Measurements from ENCODE around the gene TENM4.

Gene TENM4

DNA sequence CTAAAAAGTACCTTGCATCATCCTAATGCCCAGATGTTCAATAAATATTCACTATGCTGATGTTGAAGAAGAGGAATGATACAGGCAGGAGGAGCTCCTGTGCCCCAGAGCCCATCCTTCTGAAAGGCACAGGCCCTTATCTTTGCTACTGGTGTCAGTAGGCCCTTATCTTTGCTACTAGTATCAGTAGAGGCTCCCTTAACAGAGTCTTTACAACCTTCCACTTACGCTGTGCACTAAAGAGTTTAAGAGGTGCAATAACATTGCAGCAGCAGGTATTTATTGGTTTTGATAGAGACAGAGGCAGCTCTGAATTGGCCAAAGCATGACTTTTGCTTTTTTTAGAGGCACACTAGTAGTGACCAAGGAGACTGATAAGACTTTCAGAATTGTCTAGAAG lies 174.4 kb downstream of the TENM4 start:
- no peaks in the 10 kb centered on the region for H3K36me3 ChIP-seq (ENCODE audit: control insufficient read depth, insufficient read depth, low read length)
- H3K4me1 ChIP-seq (ENCODE audit: control insufficient read depth, insufficient read depth, low read length) = no peaks in the 10 kb centered on the region
- no peaks in the 10 kb centered on the region for H3K27me3 ChIP-seq (ENCODE audit: control insufficient read depth, insufficient read depth, low read length)
- H3K9ac ChIP-seq (ENCODE audit: low read length) = no peak overlapping the region
- no peaks in the 10 kb centered on the region for H3K9me3 ChIP-seq (ENCODE audit: control insufficient read depth, low read length)
- no peak overlapping the region for H3K4me3 ChIP-seq (ENCODE audit: low read length)

DNA sequence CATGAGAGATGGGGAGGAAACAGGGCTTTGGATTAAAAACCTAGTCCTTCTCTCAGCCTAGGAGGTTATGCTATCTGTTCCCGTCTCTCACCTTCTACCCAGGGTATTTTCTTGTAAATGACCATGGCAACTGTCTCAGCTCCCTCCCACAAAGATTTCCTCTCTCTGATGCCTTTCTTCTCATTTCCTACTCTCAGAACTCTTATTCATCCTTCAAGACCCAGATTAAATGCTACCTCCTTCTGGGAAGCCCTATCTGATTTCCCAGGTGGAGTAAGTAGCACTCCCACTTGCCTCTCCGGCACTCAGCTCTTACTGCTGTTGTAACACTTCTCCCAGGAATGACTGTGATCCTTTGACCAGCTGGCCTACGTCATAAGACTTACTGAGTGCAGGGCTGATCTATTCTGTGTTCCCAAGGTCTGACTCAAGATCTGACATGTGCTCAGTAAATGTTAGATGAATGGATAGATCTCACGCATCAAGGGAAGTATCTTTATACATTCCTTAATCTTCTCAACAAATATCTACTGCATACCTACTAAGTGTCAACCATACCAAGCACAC lies 175.0 kb downstream of the TENM4 start:
- no peaks in the 10 kb centered on the region for H3K36me3 ChIP-seq (ENCODE audit: control insufficient read depth, insufficient read depth, low read length)
- no peaks in the 10 kb centered on the region for H3K27me3 ChIP-seq (ENCODE audit: control insufficient read depth, insufficient read depth, low read length)
- no peak overlapping the region for H3K4me3 ChIP-seq (ENCODE audit: low read length)
- no peaks in the 10 kb centered on the region for H3K9me3 ChIP-seq (ENCODE audit: control insufficient read depth, low read length)
- no peak overlapping the region for H3K9ac ChIP-seq (ENCODE audit: low read length)
- H3K4me1 ChIP-seq (ENCODE audit: control insufficient read depth, insufficient read depth, low read length) = no peaks in the 10 kb centered on the region

DNA sequence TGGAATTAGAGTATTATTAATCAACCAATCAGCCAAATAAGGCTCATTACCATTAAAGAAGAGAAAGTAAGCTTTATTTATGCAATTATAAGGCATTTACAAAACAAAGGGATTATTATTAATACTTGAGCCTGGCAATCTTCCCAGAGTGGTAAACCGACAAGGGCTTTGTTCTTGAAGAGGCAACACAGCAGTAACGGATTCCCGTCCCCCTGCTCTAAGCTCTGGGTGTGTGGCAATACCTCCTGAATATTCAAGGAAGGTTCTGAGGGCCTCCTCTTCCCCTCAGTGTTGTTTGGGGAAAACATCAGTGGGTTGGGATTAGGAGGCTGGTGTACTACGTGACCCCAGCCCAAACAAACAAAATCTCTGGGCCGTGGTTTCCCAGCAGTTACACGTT lies 176.5 kb downstream of the TENM4 start:
- Histone ChIP-seq H3K27me3 (ENCODE audit: control insufficient read depth, insufficient read depth, low read length) (no peaks in the 10 kb centered on the region), H3K36me3 (ENCODE audit: control insufficient read depth, insufficient read depth, low read length) (no peaks in the 10 kb centered on the region), H3K9ac (ENCODE audit: low read length) (no peak overlapping the region), H3K9me3 (ENCODE audit: control insufficient read depth, low read length) (no peaks in the 10 kb centered on the region), H3K4me3 (ENCODE audit: low read length) (no peak overlapping the region), H3K4me1 (ENCODE audit: control insufficient read depth, insufficient read depth, low read length) (no peaks in the 10 kb centered on the region)

DNA sequence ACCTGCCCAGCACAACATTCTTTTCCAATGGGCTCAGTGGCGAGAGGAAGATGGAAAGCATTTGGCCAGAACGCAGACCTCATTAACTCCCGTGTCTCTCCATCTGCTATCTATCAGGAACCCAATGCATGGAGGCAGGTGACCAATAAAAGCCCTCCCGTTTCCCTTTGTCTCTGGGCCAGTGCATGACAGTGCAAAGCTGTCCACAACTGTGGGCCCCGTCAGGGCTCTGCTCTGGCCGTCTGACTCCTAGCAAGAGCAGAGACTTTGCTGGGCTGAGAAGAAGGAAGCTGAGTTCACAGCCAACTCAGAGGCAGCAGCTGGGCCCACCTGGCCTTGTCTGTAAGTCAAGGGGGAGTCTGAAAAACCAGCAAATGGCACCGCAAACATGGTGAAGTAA lies 177.8 kb downstream of the TENM4 start:
- H3K4me1 ChIP-seq (ENCODE audit: control insufficient read depth, insufficient read depth, low read length) = no peaks in the 10 kb centered on the region
- no peaks in the 10 kb centered on the region for H3K27me3 ChIP-seq (ENCODE audit: control insufficient read depth, insufficient read depth, low read length)
- H3K36me3 ChIP-seq (ENCODE audit: control insufficient read depth, insufficient read depth, low read length) = no peaks in the 10 kb centered on the region
- H3K9me3 ChIP-seq (ENCODE audit: control insufficient read depth, low read length) = no peaks in the 10 kb centered on the region
- H3K9ac ChIP-seq (ENCODE audit: low read length) = no peak overlapping the region
- H3K4me3 ChIP-seq (ENCODE audit: low read length) = no peak overlapping the region

DNA sequence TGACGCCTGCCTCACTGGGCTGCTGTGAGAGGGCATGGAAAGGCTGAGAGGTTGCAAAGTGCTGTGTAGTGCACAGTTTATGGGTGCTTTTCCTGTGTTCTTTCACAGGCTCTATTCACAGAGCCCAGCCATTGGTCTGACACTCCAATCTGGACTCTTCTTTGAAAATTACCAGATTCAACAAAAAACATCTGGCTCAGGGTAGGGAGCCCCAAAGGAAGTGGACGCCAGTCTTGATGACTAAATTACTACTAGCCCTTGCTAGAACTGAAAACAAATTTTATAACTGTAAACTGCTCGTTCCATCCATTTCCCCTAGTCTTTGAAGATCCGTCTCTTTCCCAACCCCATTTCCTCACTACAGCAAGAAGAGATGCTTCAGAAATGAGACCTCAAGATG lies 178.6 kb downstream of the TENM4 start:
- H3K4me1 ChIP-seq (ENCODE audit: control insufficient read depth, insufficient read depth, low read length) = no peaks in the 10 kb centered on the region
- H3K36me3 ChIP-seq (ENCODE audit: control insufficient read depth, insufficient read depth, low read length) = no peaks in the 10 kb centered on the region
- H3K27me3 ChIP-seq (ENCODE audit: control insufficient read depth, insufficient read depth, low read length) = no peaks in the 10 kb centered on the region
- H3K4me3 ChIP-seq (ENCODE audit: low read length) = no peak overlapping the region
- no peaks in the 10 kb centered on the region for H3K9me3 ChIP-seq (ENCODE audit: control insufficient read depth, low read length)
- no peak overlapping the region for H3K9ac ChIP-seq (ENCODE audit: low read length)

DNA sequence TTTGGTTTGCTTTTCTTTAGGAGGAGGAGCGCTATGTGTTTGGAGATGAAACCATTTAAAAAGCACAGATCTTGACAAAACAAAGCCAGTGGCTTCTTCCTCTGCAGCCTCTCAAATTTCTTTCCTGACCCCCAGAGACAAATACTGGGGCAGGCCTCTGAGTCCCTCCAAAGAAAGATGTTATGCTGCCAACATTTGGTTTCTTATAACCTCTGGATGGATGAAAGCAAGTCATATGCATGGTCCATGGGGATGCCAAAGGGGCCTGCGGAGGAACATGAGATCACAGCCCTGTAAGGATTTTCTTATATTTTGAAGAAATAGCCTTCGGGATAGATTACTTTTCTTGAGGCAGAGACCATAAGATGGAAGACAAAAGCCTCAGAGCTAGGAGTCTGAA lies 179.1 kb downstream of the TENM4 start:
- Histone ChIP-seq H3K9me3 (ENCODE audit: control insufficient read depth, low read length) (no peaks in the 10 kb centered on the region), H3K9ac (ENCODE audit: low read length) (no peak overlapping the region), H3K36me3 (ENCODE audit: control insufficient read depth, insufficient read depth, low read length) (no peaks in the 10 kb centered on the region), H3K4me1 (ENCODE audit: control insufficient read depth, insufficient read depth, low read length) (no peaks in the 10 kb centered on the region), H3K4me3 (ENCODE audit: low read length) (no peak overlapping the region), H3K27me3 (ENCODE audit: control insufficient read depth, insufficient read depth, low read length) (no peaks in the 10 kb centered on the region)

DNA sequence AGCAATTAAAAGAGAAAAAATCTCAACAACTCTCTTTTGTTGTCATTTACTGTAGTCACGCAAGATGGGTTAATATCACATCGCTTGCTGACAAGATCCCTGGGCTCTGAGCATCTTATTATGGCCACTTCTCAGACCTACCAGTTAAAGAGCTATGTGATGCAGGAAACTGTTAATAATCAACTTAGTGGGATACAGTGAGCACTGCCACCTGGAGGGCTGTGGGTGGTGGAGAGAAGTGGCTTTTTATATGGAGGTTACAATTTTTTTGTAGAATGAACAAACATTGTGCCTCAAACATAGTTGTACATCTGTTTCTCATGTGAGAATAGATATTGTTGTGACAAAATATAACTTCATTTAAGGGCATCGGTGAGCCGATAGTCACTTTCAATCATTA lies 181.0 kb downstream of the TENM4 start:
- no peak overlapping the region for H3K9ac ChIP-seq (ENCODE audit: low read length)
- H3K9me3 ChIP-seq (ENCODE audit: control insufficient read depth, low read length) = no peaks in the 10 kb centered on the region
- H3K36me3 ChIP-seq (ENCODE audit: control insufficient read depth, insufficient read depth, low read length) = no peaks in the 10 kb centered on the region
- no peaks in the 10 kb centered on the region for H3K4me1 ChIP-seq (ENCODE audit: control insufficient read depth, insufficient read depth, low read length)
- no peak overlapping the region for H3K4me3 ChIP-seq (ENCODE audit: low read length)
- no peaks in the 10 kb centered on the region for H3K27me3 ChIP-seq (ENCODE audit: control insufficient read depth, insufficient read depth, low read length)

DNA sequence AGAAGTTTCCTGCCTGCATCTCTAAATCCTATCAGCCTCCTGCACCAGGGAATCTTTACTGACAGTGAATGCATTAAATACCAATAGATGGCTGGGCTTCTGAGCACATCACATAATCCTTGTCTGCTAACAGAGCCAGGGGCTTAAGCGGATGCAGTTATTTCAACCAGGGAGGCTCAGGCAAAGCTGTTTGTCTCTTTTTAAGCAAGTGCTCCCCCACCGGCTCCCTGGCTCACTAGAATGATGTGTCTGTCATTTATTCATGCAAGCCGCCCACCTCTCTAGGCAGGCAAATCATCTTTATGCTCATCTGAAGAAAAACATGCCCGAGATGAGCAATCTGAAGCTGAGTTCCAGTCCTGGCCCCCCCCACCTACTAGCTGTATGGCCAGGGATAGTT lies 182.3 kb downstream of the TENM4 start:
- Histone ChIP-seq H3K27me3 (ENCODE audit: control insufficient read depth, insufficient read depth, low read length) (no peaks in the 10 kb centered on the region), H3K4me1 (ENCODE audit: control insufficient read depth, insufficient read depth, low read length) (no peaks in the 10 kb centered on the region), H3K9me3 (ENCODE audit: control insufficient read depth, low read length) (no peaks in the 10 kb centered on the region), H3K9ac (ENCODE audit: low read length) (no peak overlapping the region), H3K4me3 (ENCODE audit: low read length) (no peak overlapping the region), H3K36me3 (ENCODE audit: control insufficient read depth, insufficient read depth, low read length) (no peaks in the 10 kb centered on the region)

DNA sequence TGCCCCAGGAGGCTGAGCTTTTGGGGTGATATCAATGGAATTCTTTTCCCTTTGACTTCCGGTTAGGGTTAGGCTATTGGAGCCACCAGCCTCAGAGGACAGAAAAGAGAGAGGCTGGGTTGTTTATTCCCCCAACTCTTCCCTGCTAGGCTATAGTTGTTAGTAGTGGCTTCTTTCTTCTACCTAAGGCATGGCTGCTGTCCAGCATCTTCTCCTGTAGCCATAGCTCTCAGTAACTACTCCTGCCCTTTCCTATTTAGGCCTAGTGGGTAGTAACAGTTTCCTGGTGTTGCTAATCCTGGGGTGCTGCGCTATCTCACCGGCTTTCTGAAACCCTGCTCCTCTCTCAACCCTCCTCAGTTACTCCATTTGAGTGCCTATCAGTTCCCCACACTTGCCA lies 184.9 kb downstream of the TENM4 start:
- H3K4me1 ChIP-seq (ENCODE audit: control insufficient read depth, insufficient read depth, low read length) = no peaks in the 10 kb centered on the region
- H3K27me3 ChIP-seq (ENCODE audit: control insufficient read depth, insufficient read depth, low read length) = no peaks in the 10 kb centered on the region
- no peak overlapping the region for H3K9ac ChIP-seq (ENCODE audit: low read length)
- no peaks in the 10 kb centered on the region for H3K9me3 ChIP-seq (ENCODE audit: control insufficient read depth, low read length)
- H3K4me3 ChIP-seq (ENCODE audit: low read length) = no peak overlapping the region
- no peaks in the 10 kb centered on the region for H3K36me3 ChIP-seq (ENCODE audit: control insufficient read depth, insufficient read depth, low read length)

DNA sequence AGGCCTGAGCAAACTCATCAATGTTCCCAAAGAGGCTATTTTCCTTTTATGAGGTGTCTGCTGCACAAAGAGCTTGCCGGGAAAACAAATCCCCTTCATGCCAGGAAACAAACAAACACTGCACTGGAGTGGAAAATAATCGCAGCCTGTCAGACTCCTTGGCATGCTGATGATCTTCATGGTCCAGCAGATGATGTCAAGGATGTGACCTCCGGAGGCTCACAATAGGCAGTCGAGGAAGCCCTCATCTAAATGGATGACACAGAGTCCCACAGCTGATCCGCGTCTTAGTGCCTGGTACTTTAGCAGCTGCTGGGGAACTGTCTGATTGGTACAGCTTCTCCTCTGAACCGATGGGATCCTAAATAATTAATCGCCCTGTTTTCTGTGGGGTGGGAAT lies 187.6 kb downstream of the TENM4 start:
- H3K4me1 ChIP-seq (ENCODE audit: control insufficient read depth, insufficient read depth, low read length) = no peaks in the 10 kb centered on the region
- no peaks in the 10 kb centered on the region for H3K9me3 ChIP-seq (ENCODE audit: control insufficient read depth, low read length)
- no peak overlapping the region for H3K9ac ChIP-seq (ENCODE audit: low read length)
- no peaks in the 10 kb centered on the region for H3K36me3 ChIP-seq (ENCODE audit: control insufficient read depth, insufficient read depth, low read length)
- H3K27me3 ChIP-seq (ENCODE audit: control insufficient read depth, insufficient read depth, low read length) = no peaks in the 10 kb centered on the region
- H3K4me3 ChIP-seq (ENCODE audit: low read length) = no peak overlapping the region

DNA sequence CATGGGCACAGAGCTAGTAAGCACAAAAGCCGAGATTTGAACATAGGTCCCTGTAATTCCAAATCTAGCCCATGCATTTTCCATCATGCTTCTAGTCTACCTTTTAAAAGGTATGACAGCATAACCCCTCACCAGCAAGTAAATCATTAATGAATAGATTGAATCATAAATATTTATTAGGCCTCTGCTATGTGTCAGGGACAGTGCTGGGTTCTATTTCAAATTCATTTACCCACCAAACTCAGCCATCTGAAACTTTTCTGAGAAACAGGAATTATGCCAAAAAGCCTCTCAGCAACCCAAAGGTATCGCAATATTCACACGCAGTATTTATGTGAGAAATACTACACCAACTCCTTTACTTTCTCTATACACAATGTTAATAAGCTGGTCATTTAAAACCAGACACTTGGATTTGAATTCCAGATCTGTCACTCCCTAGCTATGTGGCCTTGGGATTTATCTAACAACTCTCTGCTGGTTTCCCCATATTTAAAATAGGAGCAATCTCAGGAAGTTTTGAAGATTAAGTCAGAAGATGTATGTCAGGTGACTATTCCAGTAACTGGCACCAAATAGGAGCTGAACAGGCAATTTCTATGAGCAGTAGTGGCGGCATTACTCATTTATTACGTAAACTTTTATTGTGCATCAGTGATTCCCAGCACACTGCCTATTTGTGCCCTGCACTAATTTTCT lies 191.4 kb downstream of the TENM4 start:
- H3K9ac ChIP-seq (ENCODE audit: low read length) = no peak overlapping the region
- no peaks in the 10 kb centered on the region for H3K4me1 ChIP-seq (ENCODE audit: control insufficient read depth, insufficient read depth, low read length)
- H3K27me3 ChIP-seq (ENCODE audit: control insufficient read depth, insufficient read depth, low read length) = no peaks in the 10 kb centered on the region
- no peak overlapping the region for H3K4me3 ChIP-seq (ENCODE audit: low read length)
- no peaks in the 10 kb centered on the region for H3K36me3 ChIP-seq (ENCODE audit: control insufficient read depth, insufficient read depth, low read length)
- no peaks in the 10 kb centered on the region for H3K9me3 ChIP-seq (ENCODE audit: control insufficient read depth, low read length)

DNA sequence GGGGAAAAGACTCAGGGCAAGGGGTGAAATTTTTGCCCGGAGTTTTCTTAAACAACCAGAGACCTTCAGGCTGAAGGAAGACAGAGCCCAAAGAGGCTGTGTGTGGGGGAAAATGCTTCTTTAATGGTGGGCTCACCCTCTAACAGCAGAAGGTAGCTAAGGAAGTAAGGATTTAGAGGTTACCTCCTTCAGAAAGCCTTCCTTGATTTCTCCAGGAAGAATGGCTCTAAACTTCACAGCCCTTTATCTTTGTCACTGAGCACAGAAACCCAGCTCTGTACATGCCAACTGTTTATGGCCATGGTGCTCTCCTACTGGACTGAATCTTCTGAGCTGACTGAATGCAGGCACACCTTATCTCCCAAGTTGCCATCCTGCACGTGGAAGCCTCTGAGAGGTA lies 196.0 kb downstream of the TENM4 start:
- Histone ChIP-seq H3K9me3 (ENCODE audit: control insufficient read depth, low read length) (no peaks in the 10 kb centered on the region), H3K9ac (ENCODE audit: low read length) (no peak overlapping the region), H3K27me3 (ENCODE audit: control insufficient read depth, insufficient read depth, low read length) (no peaks in the 10 kb centered on the region), H3K4me1 (ENCODE audit: control insufficient read depth, insufficient read depth, low read length) (no peaks in the 10 kb centered on the region), H3K36me3 (ENCODE audit: control insufficient read depth, insufficient read depth, low read length) (no peaks in the 10 kb centered on the region), H3K4me3 (ENCODE audit: low read length) (no peak overlapping the region)

Data from mucosa of stomach (tissue), 1 donor.